DLD1 (cell line): ENCODE measurements around the gene F7.

ENCODE experiments used
- in situ Hi-C: cut with HindIII; loops from 2 replicates; pipeline ENCODE4 v1.10.0; 2017; ENCODE audit warnings: low sequenced_read_pairs

The F7 gene

DNA sequence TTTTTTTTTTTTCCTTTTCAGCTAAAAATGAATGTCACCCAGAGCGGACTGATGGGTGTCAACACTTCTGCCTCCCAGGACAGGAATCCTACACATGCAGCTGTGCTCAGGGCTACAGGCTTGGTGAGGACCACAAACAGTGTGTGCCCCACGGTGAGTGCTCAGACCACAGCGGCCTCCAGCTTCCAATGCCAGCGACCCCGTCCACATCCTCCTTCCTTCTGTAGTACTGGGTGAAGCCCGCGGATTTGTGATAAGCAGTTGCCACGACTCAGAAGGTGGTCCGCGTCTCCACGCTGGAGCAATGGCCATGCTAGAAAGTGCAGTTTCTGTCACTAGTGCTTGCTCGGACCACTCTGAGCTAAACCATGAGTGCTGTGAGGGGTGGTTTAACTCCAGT, 58.9 kb downstream of the F7 start:
- in situ Hi-C loops, result no loop called here

DNA sequence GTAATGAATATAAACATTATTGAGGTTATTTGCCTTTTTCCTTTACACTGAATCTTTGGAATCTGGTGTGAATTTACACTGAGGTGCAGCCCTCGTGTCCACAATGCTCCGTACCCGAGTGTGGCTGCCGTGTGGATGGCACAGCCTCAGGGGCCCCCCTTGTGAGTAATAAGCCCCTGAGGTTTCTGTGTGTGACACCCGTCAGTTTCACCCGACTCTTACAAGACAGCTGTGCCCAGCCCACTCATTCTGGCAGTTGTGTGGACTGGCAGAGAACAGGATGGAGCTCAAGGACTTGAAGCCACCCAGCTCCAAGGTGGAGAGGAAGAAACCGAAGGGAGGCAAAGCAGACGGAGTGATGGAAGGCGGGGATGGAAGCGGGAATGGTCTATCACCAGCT, 60.7 kb downstream of the F7 start:
- in situ Hi-C loops, result no loop called here

DNA sequence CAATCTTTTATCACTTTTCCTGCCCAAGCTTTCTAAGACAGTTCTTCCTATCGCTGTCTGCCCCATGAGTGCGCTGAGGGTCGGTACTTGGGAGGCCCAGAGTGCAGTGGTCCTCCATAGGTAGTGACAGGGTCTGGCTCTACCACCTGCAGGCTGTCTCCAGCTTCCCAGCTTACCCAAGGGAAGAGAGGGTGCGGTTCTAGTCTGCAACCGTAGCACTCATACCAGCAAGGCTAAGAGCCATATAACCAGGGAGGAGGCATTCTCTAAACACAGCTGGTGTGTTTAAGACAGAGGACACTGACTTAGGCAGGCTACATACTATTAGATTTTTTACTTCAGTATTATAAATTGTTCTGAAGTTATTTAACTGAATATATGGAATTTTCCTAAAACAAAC, 61.1 kb downstream of the F7 start:
- in situ Hi-C loops, result no loop called here

DNA sequence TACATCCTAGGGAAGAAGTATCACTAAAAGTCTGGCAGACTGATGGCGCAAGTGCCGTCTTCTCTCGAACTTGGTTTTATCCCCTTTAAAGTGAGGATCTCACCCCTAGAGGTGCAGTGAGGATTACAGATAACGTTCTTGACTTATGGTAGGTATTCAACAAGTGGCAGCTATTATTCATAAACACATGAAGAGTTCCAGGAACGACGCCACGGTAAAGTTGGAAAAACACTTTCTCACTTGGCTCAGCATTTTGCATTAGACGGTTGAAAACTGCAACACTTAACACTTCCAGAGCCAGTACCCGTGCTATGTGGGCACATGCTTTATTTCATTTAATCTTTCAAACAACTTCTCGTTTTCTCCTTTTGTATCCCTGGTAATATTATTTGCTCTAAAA, 61.6 kb downstream of the F7 start:
- in situ Hi-C loops, result no loop called here

- in situ Hi-C loops, result no loop called here
Measured at GRCh38 chr13:113167575-113167974, 62.0 kb downstream of the F7 start.

DNA sequence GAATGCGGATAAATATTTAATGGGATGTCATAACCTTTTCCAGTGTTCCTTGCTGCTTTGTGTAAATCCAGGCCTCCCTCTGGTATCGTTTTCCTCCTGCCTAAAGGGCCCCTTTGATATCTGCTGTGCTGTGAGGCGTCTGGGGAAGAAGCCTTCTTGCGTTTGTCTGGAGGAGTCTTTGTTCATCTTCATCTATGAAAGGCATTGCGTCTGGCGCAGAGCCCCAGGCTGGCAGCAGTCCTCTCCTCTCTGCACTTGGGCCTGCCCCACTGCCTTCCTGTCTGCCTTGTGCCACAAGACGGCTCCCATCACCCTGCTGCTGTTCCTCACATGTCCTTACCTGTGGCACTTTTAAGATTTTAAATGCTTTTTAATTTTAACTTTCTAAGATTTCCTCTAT, 62.6 kb downstream of the F7 start:
- in situ Hi-C loops, result no loop called here

- in situ Hi-C loops, result no loop called here
Measured at GRCh38 chr13:113169277-113170272, 64.0 kb downstream of the F7 start.
